ENCODE measurements around the gene CLCF1.

Gene CLCF1

GRCh38 chr11:67393990-67394389 is 20.6 kb upstream of the CLCF1 start:
- DNase-seq = no peak

GRCh38 chr11:67393437-67393836 is 20.0 kb upstream of the CLCF1 start:
- no peak for DNase-seq

DNA sequence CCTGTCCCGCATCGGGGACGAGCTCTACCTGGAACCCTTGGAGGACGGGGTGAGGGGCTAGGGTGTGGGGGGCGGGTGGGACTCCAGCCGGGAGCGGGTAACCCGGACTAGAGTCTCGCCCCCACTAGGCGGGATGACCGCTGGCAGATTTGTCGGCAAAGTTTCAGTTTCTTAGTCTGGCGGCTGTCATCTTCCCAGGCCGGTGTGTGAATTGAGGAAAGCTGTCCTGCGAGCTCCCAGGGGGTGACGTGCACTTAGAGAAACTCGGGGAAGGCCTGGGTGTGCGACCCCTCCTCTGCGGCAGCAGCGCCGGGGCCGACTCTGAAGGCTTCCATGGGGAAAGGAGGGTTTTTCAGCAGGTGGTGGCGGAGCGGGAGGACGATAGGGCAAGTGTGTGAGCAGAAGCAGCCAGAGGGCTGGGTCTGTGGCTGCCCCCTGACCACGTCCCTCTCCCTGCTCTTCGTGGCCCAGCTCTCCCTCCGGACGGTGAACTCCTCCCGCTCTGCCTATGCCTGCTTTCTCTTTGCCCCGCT is 18.9 kb upstream of the CLCF1 start:
- DNase-seq = no peak

DNA sequence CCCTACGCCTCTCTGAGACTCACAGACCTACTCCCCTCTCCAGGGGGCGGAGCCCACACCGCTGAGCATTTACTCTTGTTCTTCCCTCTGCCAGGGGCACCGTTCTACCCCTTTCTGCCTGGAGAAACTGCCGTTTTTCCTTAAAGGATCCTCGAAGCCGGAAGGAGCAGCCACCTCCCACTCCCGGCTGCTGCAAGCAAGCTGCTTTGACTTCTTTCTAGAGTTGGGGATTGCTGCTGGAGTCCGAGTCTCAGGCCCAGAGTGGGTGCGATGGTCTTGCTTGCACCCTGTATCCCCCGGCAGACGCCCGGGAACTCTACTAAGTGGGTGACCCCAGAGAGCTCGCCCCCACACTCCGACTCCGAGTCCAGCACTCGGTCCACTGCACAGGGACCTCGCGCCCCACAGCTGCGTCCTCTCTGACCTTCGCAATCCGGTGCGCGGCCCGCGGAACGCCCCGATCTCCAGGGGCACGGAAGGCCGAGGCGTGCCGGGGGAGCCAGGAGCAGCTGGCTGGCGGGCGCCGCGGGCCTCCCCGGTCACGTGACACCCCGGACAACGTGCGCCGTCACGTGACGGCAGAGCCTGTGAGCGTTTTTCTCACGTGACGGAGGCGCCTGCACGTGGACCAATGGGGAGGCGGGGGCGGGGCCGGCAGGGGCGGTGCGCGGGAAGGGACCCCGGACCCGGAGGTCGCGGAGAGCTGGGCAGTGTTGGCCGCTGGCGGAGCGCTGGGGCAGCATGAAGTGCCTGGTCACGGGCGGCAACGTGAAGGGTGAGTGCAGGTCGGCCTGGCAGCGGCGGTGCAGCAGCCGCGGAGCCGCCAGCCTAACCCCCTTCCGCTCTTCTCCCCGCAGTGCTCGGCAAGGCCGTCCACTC is 18.1 kb upstream of the CLCF1 start, which contains the start of gene RAD9A:
Gene RAD9A, plus strand, starts transcription at position 683 of the 879 bp plus-strand sequence. Its CDS starts 59 bp downstream, at position 742.
- peak; percentile 87 for DNase-seq

- DNase-seq = no peak
Measured at GRCh38 chr11:67390947-67391303, 17.5 kb upstream of the CLCF1 start.

GRCh38 chr11:67389477-67389876 is 16.1 kb upstream of the CLCF1 start:
- peak; percentile 56 for DNase-seq

- DNase-seq = no peak
Measured at GRCh38 chr11:67387518-67387917, 14.1 kb upstream of the CLCF1 start.

GRCh38 chr11:67387069-67387468 is 13.7 kb upstream of the CLCF1 start:
- DNase-seq = no peak

GRCh38 chr11:67384851-67385366 is 11.5 kb upstream of the CLCF1 start:
- no peak for DNase-seq

DNA sequence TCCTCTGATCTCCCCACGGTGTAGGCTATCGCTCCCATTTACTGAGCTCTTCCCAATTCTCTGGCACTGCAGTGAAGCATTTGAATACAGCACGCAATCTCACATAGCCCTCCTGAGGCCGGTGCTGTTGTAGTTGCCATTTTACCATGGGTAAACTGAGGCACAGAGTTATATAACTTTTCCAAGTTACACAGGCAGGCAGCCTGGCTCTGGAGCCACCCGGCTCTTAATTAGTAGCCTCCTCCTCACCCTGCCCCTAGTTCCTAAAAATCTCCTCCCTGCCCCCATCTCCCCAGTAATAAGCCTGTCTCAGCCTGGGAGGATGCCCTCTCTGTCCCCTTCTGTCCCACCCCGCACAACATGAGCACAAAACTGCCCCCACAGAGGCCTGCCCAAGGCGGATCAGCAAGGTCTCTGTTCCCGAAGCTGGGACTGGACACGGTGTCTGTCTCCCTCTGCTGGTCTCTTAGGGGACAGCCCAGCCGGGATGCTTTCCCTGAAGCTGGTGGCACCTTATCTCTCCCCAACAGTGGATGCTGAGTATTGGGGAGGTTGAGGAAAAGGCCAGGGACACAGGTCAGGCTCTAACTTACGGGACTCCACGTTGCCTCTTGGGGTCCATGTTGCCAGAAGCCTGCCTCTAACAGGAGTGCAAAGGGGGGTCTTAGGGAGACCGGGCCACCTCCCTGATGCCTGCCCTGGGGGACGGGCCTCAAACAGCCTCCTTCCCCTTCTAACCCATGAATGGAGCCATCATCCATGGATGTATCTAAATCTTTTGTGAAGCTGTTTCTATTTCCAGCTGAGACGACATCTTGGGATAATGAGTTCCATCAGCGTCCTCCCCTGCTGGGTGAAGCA is 9.1 kb upstream of the CLCF1 start:
- DNase-seq = peak; percentile 81

- no peak for DNase-seq
Measured at GRCh38 chr11:67381244-67381972, 8.0 kb upstream of the CLCF1 start.

DNA sequence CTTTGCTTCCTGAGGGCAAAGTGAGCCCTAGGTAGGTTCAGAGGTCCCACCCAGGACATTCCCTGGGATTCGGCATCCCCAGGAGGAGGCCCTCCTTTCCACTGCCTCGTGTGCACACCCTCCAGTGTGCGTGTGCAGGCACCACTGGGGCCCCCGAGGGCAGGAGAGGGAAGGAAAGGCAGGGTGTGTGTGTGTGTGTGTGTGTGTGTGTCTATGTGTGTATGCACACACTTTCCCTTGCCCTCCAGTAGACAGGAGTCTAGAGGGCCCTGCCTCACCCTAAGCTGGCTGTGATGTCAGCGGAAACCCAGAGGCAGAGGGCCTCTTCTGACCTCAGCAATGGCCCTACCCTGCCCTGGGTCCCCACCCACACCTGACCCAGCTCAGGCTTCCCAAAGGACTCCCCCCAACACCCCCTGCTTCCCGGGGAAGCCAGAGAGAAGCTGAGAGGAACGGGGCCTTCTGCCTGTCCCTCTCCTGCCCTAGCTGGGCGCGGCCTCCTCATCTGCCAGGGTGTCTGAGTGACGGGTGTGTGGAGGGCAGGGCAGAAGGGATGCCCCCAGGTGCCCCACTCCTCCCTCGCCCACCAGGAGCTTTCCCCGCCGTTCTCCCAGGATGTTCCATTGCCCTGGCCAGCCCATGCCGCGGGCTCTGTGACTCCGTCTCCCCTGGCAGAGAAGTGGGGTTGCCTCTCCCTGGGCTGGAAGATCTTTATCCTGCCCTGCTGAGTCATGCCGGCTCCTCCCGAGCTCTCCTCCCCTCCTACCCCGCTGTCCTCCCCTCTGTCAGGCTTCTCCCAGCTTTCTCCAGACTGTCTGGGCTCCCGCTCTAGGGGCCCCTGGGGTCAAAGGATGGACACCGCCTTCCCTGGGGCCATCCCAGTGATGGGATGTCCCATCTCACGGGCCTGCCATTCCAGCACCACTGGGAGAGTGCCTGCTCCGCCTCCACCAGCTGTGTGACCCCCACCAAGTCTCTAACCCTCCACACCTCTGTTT is 6.0 kb upstream of the CLCF1 start:
- DNase-seq = no peak

- DNase-seq = no peak
Measured at GRCh38 chr11:67378544-67378943, 5.1 kb upstream of the CLCF1 start.

- DNase-seq = no peak
Measured at GRCh38 chr11:67376873-67377808, 3.7 kb upstream of the CLCF1 start.

GRCh38 chr11:67376063-67376820 is 2.8 kb upstream of the CLCF1 start:
- no peak for DNase-seq

GRCh38 chr11:67375320-67376055 is 2.1 kb upstream of the CLCF1 start:
- DNase-seq = no peak

GRCh38 chr11:67374571-67375281 is 1.3 kb upstream of the CLCF1 start:
- no peak for DNase-seq
